ENCODE measurements around the gene SLC5A11.
A peak's percentile ranks its signal among the peaks of the same experiment; 100 is the strongest.
"Not testable (repeated sequence)": the region's sequence is repeated elsewhere in the genome, so short reads cannot be mapped to it uniquely, and the experiment has no call there.

SLC5A11 gene

GRCh38 chr16:24836836-24837235 lies 8.9 kb upstream of the SLC5A11 start:
- no peak for DNase-seq

- no peak for DNase-seq
Observed at GRCh38 chr16:24837969-24838368, 7.8 kb upstream of the SLC5A11 start.

- DNase-seq = peak; percentile 50
Observed at GRCh38 chr16:24838554-24839266, 7.1 kb upstream of the SLC5A11 start.

- DNase-seq = no peak
Observed at GRCh38 chr16:24839347-24839972, 6.3 kb upstream of the SLC5A11 start.

GRCh38 chr16:24841291-24841690 lies 4.5 kb upstream of the SLC5A11 start:
- no peak for DNase-seq

- no peak for DNase-seq
Observed at GRCh38 chr16:24844101-24845030, 1.4 kb upstream of the SLC5A11 start.

- DNase-seq = not testable (repeated sequence)
Observed at GRCh38 chr16:24845031-24845365, 765 bp upstream of the SLC5A11 start.

- DNase-seq = no peak
Observed at GRCh38 chr16:24846548-24847357, 990 bp downstream of the SLC5A11 start.

GRCh38 chr16:24847358-24847664 lies 1.5 kb downstream of the SLC5A11 start:
- no peak for DNase-seq

- no peak for DNase-seq
Observed at GRCh38 chr16:24848065-24848464, 2.3 kb downstream of the SLC5A11 start.

GRCh38 chr16:24849641-24850040 lies 3.9 kb downstream of the SLC5A11 start:
- no peak for DNase-seq

GRCh38 chr16:24850289-24850938 lies 4.7 kb downstream of the SLC5A11 start:
- DNase-seq = no peak

- no peak for DNase-seq
Observed at GRCh38 chr16:24851700-24852099, 5.9 kb downstream of the SLC5A11 start.

- DNase-seq = no peak
Observed at GRCh38 chr16:24852281-24852721, 6.5 kb downstream of the SLC5A11 start.

GRCh38 chr16:24853169-24853824 lies 7.5 kb downstream of the SLC5A11 start:
- DNase-seq = no peak

- DNase-seq = no peak
Observed at GRCh38 chr16:24853830-24854229, 8.1 kb downstream of the SLC5A11 start.

GRCh38 chr16:24854607-24855171 lies 8.9 kb downstream of the SLC5A11 start:
- no peak for DNase-seq

GRCh38 chr16:24855678-24856077 lies 9.9 kb downstream of the SLC5A11 start:
- DNase-seq = no peak

GRCh38 chr16:24856871-24857270 lies 11.1 kb downstream of the SLC5A11 start:
- not testable (repeated sequence) for DNase-seq

GRCh38 chr16:24858219-24859041 lies 12.7 kb downstream of the SLC5A11 start:
- no peak for DNase-seq

- no peak for DNase-seq
Observed at GRCh38 chr16:24861461-24861860, 15.7 kb downstream of the SLC5A11 start.

Data from GF-D8 (cell line).